ENCODE results near the gene TRPM3.
"Not testable (repeated sequence)": the region's sequence is repeated elsewhere in the genome, so short reads cannot be mapped to it uniquely, and the experiment has no call there.

TRPM3 gene

GRCh38 chr9:70753311-70753710 is 368.1 kb downstream of the TRPM3 start:
- no peak for TF ChIP-seq CTCF (IDR thresholded peaks at IDR 0.05; ENCODE audit: poor library complexity, severe bottlenecking)
- DNase-seq (ENCODE audit: low spot score), result no peak
- Histone ChIP-seq H3K36me3 (ENCODE audit: low read depth) (no peaks in the 10 kb centered on the region), H3K27me3 (ENCODE audit: insufficient read depth, poor library complexity, severe bottlenecking) (no peaks in the 10 kb centered on the region), H3K4me1 (ENCODE audit: insufficient read depth, poor library complexity, severe bottlenecking) (no peaks in the 10 kb centered on the region), H3K27ac (ENCODE audit: poor library complexity, severe bottlenecking) (no peak overlapping the region), H3K9me3 (ENCODE audit: severe bottlenecking) (no peaks in the 10 kb centered on the region), H3K4me3 (ENCODE audit: severe bottlenecking) (no peak overlapping the region)
- no peak for ATAC-seq (ENCODE audit: low read depth)

- no peaks in the 10 kb centered on the region for H3K4me1 ChIP-seq (ENCODE audit: insufficient read depth, poor library complexity, severe bottlenecking)
- H3K27ac ChIP-seq (ENCODE audit: poor library complexity, severe bottlenecking), result no peak overlapping the region
- DNase-seq (ENCODE audit: low spot score) (no peak), ATAC-seq (ENCODE audit: low read depth) (no peak)
- H3K4me3 ChIP-seq (ENCODE audit: severe bottlenecking), result no peak overlapping the region
- H3K27me3 ChIP-seq (ENCODE audit: insufficient read depth, poor library complexity, severe bottlenecking), result no peaks in the 10 kb centered on the region
- H3K36me3 ChIP-seq (ENCODE audit: low read depth), result no peaks in the 10 kb centered on the region
- H3K9me3 ChIP-seq (ENCODE audit: severe bottlenecking), result no peaks in the 10 kb centered on the region
- no peak for TF ChIP-seq CTCF (IDR thresholded peaks at IDR 0.05; ENCODE audit: poor library complexity, severe bottlenecking)
Measured at GRCh38 chr9:70749066-70749465, 372.4 kb downstream of the TRPM3 start.

GRCh38 chr9:70747261-70747718 is 374.1 kb downstream of the TRPM3 start:
- ATAC-seq (ENCODE audit: low read depth) (peak; percentile 49), DNase-seq (ENCODE audit: low spot score) (no peak)
- TF ChIP-seq CTCF (IDR thresholded peaks at IDR 0.05; ENCODE audit: poor library complexity, severe bottlenecking), result no peak

GRCh38 chr9:70746760-70747159 is 374.7 kb downstream of the TRPM3 start:
- TF ChIP-seq CTCF (IDR thresholded peaks at IDR 0.05; ENCODE audit: poor library complexity, severe bottlenecking), result no peak

More at GRCh38 chr9:70747261-70747718, 374.1 kb downstream of the TRPM3 start:
- no peaks in the 10 kb centered on the region for H3K4me1 ChIP-seq (ENCODE audit: insufficient read depth, poor library complexity, severe bottlenecking)
- no peaks in the 10 kb centered on the region for H3K27me3 ChIP-seq (ENCODE audit: insufficient read depth, poor library complexity, severe bottlenecking)
- no peak overlapping the region for H3K27ac ChIP-seq (ENCODE audit: poor library complexity, severe bottlenecking)
- no peaks in the 10 kb centered on the region for H3K36me3 ChIP-seq (ENCODE audit: low read depth)
- no peak overlapping the region for H3K4me3 ChIP-seq (ENCODE audit: severe bottlenecking)
- H3K9me3 ChIP-seq (ENCODE audit: severe bottlenecking), result no peaks in the 10 kb centered on the region

GRCh38 chr9:70746316-70746715 is 375.1 kb downstream of the TRPM3 start:
- Histone ChIP-seq H3K27me3 (ENCODE audit: insufficient read depth, poor library complexity, severe bottlenecking) (no peaks in the 10 kb centered on the region), H3K36me3 (ENCODE audit: low read depth) (no peaks in the 10 kb centered on the region), H3K4me1 (ENCODE audit: insufficient read depth, poor library complexity, severe bottlenecking) (no peaks in the 10 kb centered on the region), H3K4me3 (ENCODE audit: severe bottlenecking) (no peak overlapping the region), H3K9me3 (ENCODE audit: severe bottlenecking) (no peaks in the 10 kb centered on the region), H3K27ac (ENCODE audit: poor library complexity, severe bottlenecking) (no peak overlapping the region)
- no peak for ATAC-seq (ENCODE audit: low read depth)
- TF ChIP-seq CTCF (IDR thresholded peaks at IDR 0.05; ENCODE audit: poor library complexity, severe bottlenecking), result no peak
- no peak for DNase-seq (ENCODE audit: low spot score)

More at GRCh38 chr9:70746760-70747159, 374.7 kb downstream of the TRPM3 start:
- H3K9me3 ChIP-seq (ENCODE audit: severe bottlenecking), result no peaks in the 10 kb centered on the region
- ATAC-seq (ENCODE audit: low read depth) (no peak), DNase-seq (ENCODE audit: low spot score) (no peak)
- no peak overlapping the region for H3K27ac ChIP-seq (ENCODE audit: poor library complexity, severe bottlenecking)
- H3K4me1 ChIP-seq (ENCODE audit: insufficient read depth, poor library complexity, severe bottlenecking), result no peaks in the 10 kb centered on the region
- no peaks in the 10 kb centered on the region for H3K36me3 ChIP-seq (ENCODE audit: low read depth)
- H3K27me3 ChIP-seq (ENCODE audit: insufficient read depth, poor library complexity, severe bottlenecking), result no peaks in the 10 kb centered on the region
- H3K4me3 ChIP-seq (ENCODE audit: severe bottlenecking), result no peak overlapping the region

- H3K4me1 ChIP-seq (ENCODE audit: insufficient read depth, poor library complexity, severe bottlenecking); ATAC-seq (ENCODE audit: low read depth): not testable (repeated sequence)
Measured at GRCh38 chr9:70724794-70725193, 396.6 kb downstream of the TRPM3 start.

GRCh38 chr9:70724025-70724424 is 397.4 kb downstream of the TRPM3 start:
- DNase-seq (ENCODE audit: low spot score); H3K4me3 ChIP-seq (ENCODE audit: severe bottlenecking); H3K4me1 ChIP-seq (ENCODE audit: insufficient read depth, poor library complexity, severe bottlenecking); H3K9me3 ChIP-seq (ENCODE audit: severe bottlenecking); H3K27ac ChIP-seq (ENCODE audit: poor library complexity, severe bottlenecking); H3K27me3 ChIP-seq (ENCODE audit: insufficient read depth, poor library complexity, severe bottlenecking); ATAC-seq (ENCODE audit: low read depth); H3K36me3 ChIP-seq (ENCODE audit: low read depth): not testable (repeated sequence)

More at GRCh38 chr9:70724794-70725193, 396.6 kb downstream of the TRPM3 start:
- not testable (repeated sequence) for H3K9me3 ChIP-seq (ENCODE audit: severe bottlenecking); H3K4me3 ChIP-seq (ENCODE audit: severe bottlenecking); DNase-seq (ENCODE audit: low spot score); H3K27me3 ChIP-seq (ENCODE audit: insufficient read depth, poor library complexity, severe bottlenecking); H3K36me3 ChIP-seq (ENCODE audit: low read depth); H3K27ac ChIP-seq (ENCODE audit: poor library complexity, severe bottlenecking)

Data from RWPE2 (cell line).